ENCODE measurements around the gene LDAH. TPM values are rescaled to one million over a fixed set of nuclear protein-coding genes. Genes with fewer than 3 reads are reported as not detected.
A peak's percentile ranks its signal among the peaks of the same experiment; 100 is the strongest.

LDAH gene
- total RNA-seq, 1 experiment from 2014 or later, result 78.5 TPM

DNA sequence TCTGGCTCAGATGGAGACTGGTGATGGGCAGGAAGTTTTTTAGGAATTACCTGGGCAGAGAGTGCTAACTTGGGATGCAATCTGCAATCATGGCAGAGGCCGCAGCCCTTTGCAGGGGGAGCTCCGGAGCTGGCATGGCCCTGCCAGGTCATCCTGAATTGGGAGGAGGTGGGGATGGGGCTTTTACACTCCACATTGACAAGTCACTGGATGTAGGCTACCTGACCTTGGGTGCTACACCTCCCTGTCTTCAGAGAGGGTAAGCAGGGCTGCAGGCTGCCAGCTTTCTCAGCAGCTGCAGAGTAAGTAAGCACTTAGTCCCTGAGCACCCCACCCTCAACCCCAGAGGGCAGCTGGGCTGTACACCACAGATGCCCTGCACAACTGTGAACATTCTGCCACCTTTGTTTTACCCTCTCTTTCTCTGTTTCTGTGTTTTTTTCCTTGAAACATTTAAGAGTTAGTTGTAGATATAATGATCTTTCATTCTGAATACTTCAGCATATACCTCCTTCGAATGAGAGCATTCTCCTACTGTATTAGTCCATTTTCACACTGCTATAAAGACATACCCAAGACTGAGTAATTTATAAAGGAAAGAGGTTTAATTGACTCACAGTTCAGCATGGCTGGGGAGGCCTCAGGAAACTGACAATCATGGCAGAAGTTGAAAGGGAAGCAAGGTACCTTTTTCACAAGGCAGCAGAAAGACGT is 165.2 kb downstream of the LDAH start:
- Histone ChIP-seq H2AFZ (ENCODE audit: low read length) (no peak overlapping the region), H3K9me3 (ENCODE audit: low read length) (no peaks in the 10 kb centered on the region), H3K27me3 (ENCODE audit: low read length) (no peaks in the 10 kb centered on the region), H3K79me2 (ENCODE audit: low read length) (no peaks in the 10 kb centered on the region), H3K4me2 (ENCODE audit: low read depth, low read length, poor library complexity, severe bottlenecking) (no peak overlapping the region), H3K9ac (ENCODE audit: low read length) (no peak overlapping the region), H3K36me3 (ENCODE audit: insufficient read depth, low read length) (no peaks in the 10 kb centered on the region), H3K4me3 (ENCODE audit: low read length) (no peak overlapping the region), H3K9me2 (replicated peaks; ENCODE audit: insufficient read depth, low read length) (no peaks in the 10 kb centered on the region), H3K4me1 (ENCODE audit: low read length) (no peaks in the 10 kb centered on the region), H3K27ac (ENCODE audit: low read length) (no peak overlapping the region), H4K20me1 (ENCODE audit: insufficient read depth, low read depth, low read length) (no peaks in the 10 kb centered on the region)
- no peak for DNase-seq

DNA sequence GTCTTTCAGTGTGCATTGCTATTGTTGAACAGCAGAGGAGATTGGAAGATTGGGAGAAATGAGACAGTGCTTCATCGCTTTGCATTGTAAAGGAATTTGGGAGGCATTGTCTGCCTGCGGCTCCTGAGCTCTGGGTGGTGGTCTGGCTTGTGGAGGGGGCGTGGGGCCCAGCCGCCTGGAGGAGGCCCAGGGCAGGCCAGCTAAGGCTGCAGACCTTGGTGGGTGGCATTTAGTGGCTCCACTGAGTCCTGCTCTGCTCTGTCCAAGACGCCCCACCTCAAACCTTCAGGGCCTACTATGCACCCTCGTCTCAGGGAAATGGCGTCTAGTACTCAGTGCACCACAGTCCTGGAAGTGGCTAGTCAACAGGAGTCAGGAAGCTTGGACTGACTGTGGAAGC is 166.3 kb downstream of the LDAH start:
- Histone ChIP-seq H3K79me2 (ENCODE audit: low read length) (no peaks in the 10 kb centered on the region), H3K9me3 (ENCODE audit: low read length) (no peaks in the 10 kb centered on the region), H3K4me3 (ENCODE audit: low read length) (no peak overlapping the region), H3K27me3 (ENCODE audit: low read length) (no peaks in the 10 kb centered on the region), H3K27ac (ENCODE audit: low read length) (no peak overlapping the region), H3K9ac (ENCODE audit: low read length) (no peak overlapping the region), H3K9me2 (replicated peaks; ENCODE audit: insufficient read depth, low read length) (no peaks in the 10 kb centered on the region), H3K36me3 (ENCODE audit: insufficient read depth, low read length) (no peaks in the 10 kb centered on the region), H2AFZ (ENCODE audit: low read length) (no peak overlapping the region), H3K4me2 (ENCODE audit: low read depth, low read length, poor library complexity, severe bottlenecking) (no peak overlapping the region), H3K4me1 (ENCODE audit: low read length) (peaks cover 3% of the 10 kb centered on the region), H4K20me1 (ENCODE audit: insufficient read depth, low read depth, low read length) (no peaks in the 10 kb centered on the region)
- DNase-seq, result no peak

DNA sequence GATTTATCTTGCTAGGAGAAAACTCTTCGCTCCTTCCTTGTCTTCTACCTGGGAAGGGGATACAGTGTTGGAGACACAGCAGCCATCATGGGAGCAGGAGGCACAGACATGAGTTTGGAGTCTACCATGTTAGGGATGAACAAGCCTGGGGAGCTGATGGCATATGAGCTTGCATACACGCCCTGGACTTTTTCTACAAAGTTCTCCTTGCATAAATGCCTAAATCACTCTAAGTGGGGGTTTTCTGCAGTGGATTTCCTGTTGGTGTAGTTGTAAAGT is 168.4 kb downstream of the LDAH start:
- H3K4me3 ChIP-seq (ENCODE audit: low read length), result no peak overlapping the region
- H3K9me3 ChIP-seq (ENCODE audit: low read length), result no peaks in the 10 kb centered on the region
- no peak overlapping the region for H3K9ac ChIP-seq (ENCODE audit: low read length)
- no peaks in the 10 kb centered on the region; the same call in 1 of the 2 replicates for H3K27me3 ChIP-seq (ENCODE audit: low read length)
- no peaks in the 10 kb centered on the region for H3K36me3 ChIP-seq (ENCODE audit: insufficient read depth, low read length)
- H3K9me2 ChIP-seq (replicated peaks; ENCODE audit: insufficient read depth, low read length), result no peaks in the 10 kb centered on the region
- H3K4me2 ChIP-seq (ENCODE audit: low read depth, low read length, poor library complexity, severe bottlenecking), result no peak overlapping the region
- DNase-seq, result no peak
- no peaks in the 10 kb centered on the region for H4K20me1 ChIP-seq (ENCODE audit: insufficient read depth, low read depth, low read length)
- peaks cover 18% of the 10 kb centered on the region for H3K4me1 ChIP-seq (ENCODE audit: low read length)
- H3K27ac ChIP-seq (ENCODE audit: low read length), result no peak overlapping the region
- H2AFZ ChIP-seq (ENCODE audit: low read length), result no peak overlapping the region
- H3K79me2 ChIP-seq (ENCODE audit: low read length), result no peaks in the 10 kb centered on the region

DNA sequence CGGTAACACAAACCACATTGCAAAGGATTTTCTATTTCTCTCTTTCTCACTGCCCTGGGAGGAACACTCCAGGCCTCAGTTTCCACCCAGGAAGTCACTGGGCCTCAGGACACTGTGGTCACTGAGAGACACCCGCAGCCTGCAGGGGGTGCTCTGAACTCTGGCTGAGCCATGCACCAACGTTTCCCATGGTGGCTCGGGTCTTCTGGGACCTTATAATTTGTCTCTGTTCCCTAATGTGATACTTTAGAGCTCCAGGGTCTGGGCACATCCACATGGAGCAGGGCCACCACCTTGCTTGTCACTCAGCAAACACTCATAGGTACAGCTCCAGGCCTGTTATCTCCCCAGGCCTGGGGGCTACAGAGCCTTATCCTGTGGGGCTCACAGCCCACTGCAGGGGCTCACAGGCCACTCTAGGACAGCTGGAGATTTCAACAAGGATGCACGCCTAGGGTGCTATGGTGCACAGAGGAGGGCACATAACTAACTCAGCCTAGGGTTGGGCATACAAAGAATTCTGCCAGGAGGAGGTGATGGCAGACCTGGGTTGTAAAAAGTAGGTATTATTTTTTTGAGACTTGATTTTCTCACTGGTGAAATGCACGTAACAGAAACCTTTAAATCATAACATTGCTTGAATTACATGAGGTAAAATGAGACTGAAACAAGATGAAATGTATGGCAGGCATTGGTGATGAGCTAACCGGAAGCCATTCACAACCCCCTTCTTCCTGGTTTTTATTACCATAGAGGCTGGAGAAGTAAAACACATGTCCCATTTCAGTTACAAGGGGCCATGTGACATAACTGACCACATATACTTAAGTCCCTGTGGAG is 169.0 kb downstream of the LDAH start:
- H3K9me2 ChIP-seq (replicated peaks; ENCODE audit: insufficient read depth, low read length), result no peaks in the 10 kb centered on the region
- H3K4me1 ChIP-seq (ENCODE audit: low read length), result peaks cover 18% of the 10 kb centered on the region
- no peaks in the 10 kb centered on the region; the same call in 1 of the 2 replicates for H3K27me3 ChIP-seq (ENCODE audit: low read length)
- H3K36me3 ChIP-seq (ENCODE audit: insufficient read depth, low read length), result no peaks in the 10 kb centered on the region
- H3K27ac ChIP-seq (ENCODE audit: low read length), result no peak overlapping the region
- no peaks in the 10 kb centered on the region for H3K79me2 ChIP-seq (ENCODE audit: low read length)
- no peak for DNase-seq
- H2AFZ ChIP-seq (ENCODE audit: low read length), result no peak overlapping the region
- no peaks in the 10 kb centered on the region for H3K9me3 ChIP-seq (ENCODE audit: low read length)
- H3K4me2 ChIP-seq (ENCODE audit: low read depth, low read length, poor library complexity, severe bottlenecking), result no peak overlapping the region
- H3K4me3 ChIP-seq (ENCODE audit: low read length), result no peak overlapping the region
- H3K9ac ChIP-seq (ENCODE audit: low read length), result no peak overlapping the region
- H4K20me1 ChIP-seq (ENCODE audit: insufficient read depth, low read depth, low read length), result no peaks in the 10 kb centered on the region

DNA sequence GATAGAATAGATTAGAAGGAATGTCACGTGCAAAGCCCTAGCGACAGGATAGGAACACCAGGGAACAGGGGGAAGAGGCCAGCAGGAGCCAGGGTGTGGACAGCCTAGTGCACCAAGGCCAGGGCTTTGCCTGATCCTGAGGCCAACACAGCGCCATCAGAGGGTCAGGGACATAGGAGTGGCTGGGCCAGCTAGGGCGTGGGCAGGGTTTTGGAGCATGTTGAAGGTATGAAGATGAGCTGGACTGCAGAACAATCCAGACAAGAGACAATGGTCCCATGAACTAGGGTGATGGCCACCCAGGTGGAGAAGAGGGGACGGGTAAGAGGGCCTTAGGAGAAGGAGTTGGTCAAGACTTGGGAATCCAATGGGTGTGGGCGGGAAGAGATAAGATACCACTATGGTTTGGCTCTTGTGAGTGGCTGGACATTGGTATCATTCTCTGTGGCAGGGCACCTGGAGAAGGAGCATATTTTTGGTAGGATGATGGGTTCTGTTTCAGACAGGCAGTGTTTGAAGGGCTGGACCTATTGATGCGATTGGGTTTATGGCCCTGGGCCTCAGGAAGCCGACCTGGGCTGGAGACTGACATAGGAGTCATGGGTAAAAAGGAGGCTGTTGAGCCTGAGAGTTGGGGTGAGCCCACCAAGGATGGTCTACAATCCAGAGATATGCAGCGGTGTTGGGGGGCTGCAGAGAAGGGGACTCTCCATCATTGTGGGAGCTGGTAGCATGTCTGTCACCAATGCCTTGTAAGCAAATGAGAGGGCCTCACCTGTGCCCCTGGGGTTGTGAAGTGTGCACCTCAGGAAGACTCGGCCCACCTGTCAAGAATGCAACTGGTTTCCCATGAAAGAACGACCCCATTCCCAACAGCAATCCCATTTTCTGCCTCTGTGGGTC is 170.0 kb downstream of the LDAH start:
- H3K79me2 ChIP-seq (ENCODE audit: low read length), result no peaks in the 10 kb centered on the region
- no peaks in the 10 kb centered on the region for H4K20me1 ChIP-seq (ENCODE audit: insufficient read depth, low read depth, low read length)
- H3K4me2 ChIP-seq (ENCODE audit: low read depth, low read length, poor library complexity, severe bottlenecking), result no peak overlapping the region
- no peak overlapping the region for H3K27ac ChIP-seq (ENCODE audit: low read length)
- no peaks in the 10 kb centered on the region for H3K9me3 ChIP-seq (ENCODE audit: low read length)
- H3K36me3 ChIP-seq (ENCODE audit: insufficient read depth, low read length), result no peaks in the 10 kb centered on the region
- H3K9me2 ChIP-seq (replicated peaks; ENCODE audit: insufficient read depth, low read length), result no peaks in the 10 kb centered on the region
- peaks cover 18% of the 10 kb centered on the region for H3K4me1 ChIP-seq (ENCODE audit: low read length)
- H3K27me3 ChIP-seq (ENCODE audit: low read length), result no peaks in the 10 kb centered on the region; the same call in 1 of the 2 replicates
- no peak overlapping the region for H3K9ac ChIP-seq (ENCODE audit: low read length)
- DNase-seq, result no peak
- H3K4me3 ChIP-seq (ENCODE audit: low read length), result no peak overlapping the region
- H2AFZ ChIP-seq (ENCODE audit: low read length), result no peak overlapping the region

DNA sequence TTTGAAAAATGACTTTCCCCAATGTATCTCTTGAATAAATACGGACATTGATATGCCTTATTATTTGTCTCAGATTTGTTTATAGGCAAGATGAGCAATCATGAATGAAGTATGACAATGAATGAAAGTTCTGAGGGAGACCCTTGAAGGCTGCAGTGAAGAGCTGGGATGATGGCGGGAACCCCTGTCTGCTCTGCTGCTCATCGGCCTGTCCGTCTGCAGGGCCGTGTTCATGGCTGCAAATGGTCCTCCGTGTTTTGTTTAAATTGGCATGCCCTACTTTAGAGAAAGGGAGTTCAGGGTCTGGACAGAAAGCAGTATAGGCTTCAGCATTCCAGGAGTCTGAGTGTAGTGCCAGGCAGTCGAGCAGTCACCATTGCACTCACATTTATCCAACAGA is 170.8 kb downstream of the LDAH start:
- Histone ChIP-seq H3K4me1 (ENCODE audit: low read length) (peaks cover 18% of the 10 kb centered on the region), H2AFZ (ENCODE audit: low read length) (no peak overlapping the region), H3K4me2 (ENCODE audit: low read depth, low read length, poor library complexity, severe bottlenecking) (no peak overlapping the region)

GRCh38 chr2:20651731-20652099 is 171.2 kb downstream of the LDAH start:
- Histone ChIP-seq H2AFZ (ENCODE audit: low read length) (peak overlapping the region; percentile 100), H3K4me1 (ENCODE audit: low read length) (peaks cover 18% of the 10 kb centered on the region), H3K27me3 (ENCODE audit: low read length) (no peaks in the 10 kb centered on the region; the same call in 1 of the 2 replicates), H3K27ac (ENCODE audit: low read length) (no peak overlapping the region), H3K79me2 (ENCODE audit: low read length) (no peaks in the 10 kb centered on the region), H3K9me3 (ENCODE audit: low read length) (no peaks in the 10 kb centered on the region), H3K36me3 (ENCODE audit: insufficient read depth, low read length) (no peaks in the 10 kb centered on the region), H3K9ac (ENCODE audit: low read length) (peak overlapping the region; percentile 85), H3K9me2 (replicated peaks; ENCODE audit: insufficient read depth, low read length) (no peaks in the 10 kb centered on the region), H3K4me3 (ENCODE audit: low read length) (peak overlapping the region; percentile 93), H3K4me2 (ENCODE audit: low read depth, low read length, poor library complexity, severe bottlenecking) (peak overlapping the region; percentile 99), H4K20me1 (ENCODE audit: insufficient read depth, low read depth, low read length) (no peaks in the 10 kb centered on the region)
- no peak for DNase-seq

More for the DNA sequence above, 170.8 kb downstream of the LDAH start:
- H4K20me1 ChIP-seq (ENCODE audit: insufficient read depth, low read depth, low read length), result no peaks in the 10 kb centered on the region
- no peaks in the 10 kb centered on the region; the same call in 1 of the 2 replicates for H3K27me3 ChIP-seq (ENCODE audit: low read length)
- H3K36me3 ChIP-seq (ENCODE audit: insufficient read depth, low read length), result no peaks in the 10 kb centered on the region
- no peaks in the 10 kb centered on the region for H3K9me2 ChIP-seq (replicated peaks; ENCODE audit: insufficient read depth, low read length)
- no peak overlapping the region for H3K9ac ChIP-seq (ENCODE audit: low read length)
- no peak overlapping the region for H3K27ac ChIP-seq (ENCODE audit: low read length)
- no peak overlapping the region for H3K4me3 ChIP-seq (ENCODE audit: low read length)
- H3K79me2 ChIP-seq (ENCODE audit: low read length), result no peaks in the 10 kb centered on the region
- DNase-seq, result no peak
- H3K9me3 ChIP-seq (ENCODE audit: low read length), result no peaks in the 10 kb centered on the region

Data from Karpas-422 (cell line).